GM21737 (cell line): ENCODE data around the gene FGF14.

Experiments used
- ATAC-seq: cut with Tn5 transposase; IDR thresholded peaks from one replicate; pipeline ENCODE4 v1.9.1; 2021; ENCODE audit warnings: mild to moderate bottlenecking, moderate library complexity; ENCODE audit not compliant: unreplicated experiment

Gene FGF14

GRCh38 chr13:102311901-102312300, 89.9 kb downstream of the FGF14 start:
- no peak for ATAC-seq

GRCh38 chr13:102311419-102311796, 90.4 kb downstream of the FGF14 start:
- no peak for ATAC-seq

GRCh38 chr13:102310691-102311418, 91.0 kb downstream of the FGF14 start:
- ATAC-seq = no peak

- no peak for ATAC-seq
Measured at GRCh38 chr13:102309110-102309509, 92.7 kb downstream of the FGF14 start.

GRCh38 chr13:102302534-102302933, 99.3 kb downstream of the FGF14 start:
- no peak for ATAC-seq

GRCh38 chr13:102300379-102300778, 101.5 kb downstream of the FGF14 start:
- ATAC-seq = no peak

- no peak for ATAC-seq
Measured at GRCh38 chr13:102299366-102299765, 102.5 kb downstream of the FGF14 start.

GRCh38 chr13:102298051-102298450, 103.8 kb downstream of the FGF14 start:
- ATAC-seq = no peak

- ATAC-seq = no peak
Measured at GRCh38 chr13:102295316-102296048, 106.4 kb downstream of the FGF14 start.

- no peak for ATAC-seq
Measured at GRCh38 chr13:102294407-102295018, 107.3 kb downstream of the FGF14 start.

- no peak for ATAC-seq
Measured at GRCh38 chr13:102293723-102294122, 108.1 kb downstream of the FGF14 start.

- ATAC-seq = no peak
Measured at GRCh38 chr13:102291587-102292218, 110.1 kb downstream of the FGF14 start.

- ATAC-seq = no peak
Measured at GRCh38 chr13:102289606-102290005, 112.2 kb downstream of the FGF14 start.

GRCh38 chr13:102286326-102286725, 115.5 kb downstream of the FGF14 start:
- no peak for ATAC-seq

- no peak for ATAC-seq
Measured at GRCh38 chr13:102280366-102280765, 121.5 kb downstream of the FGF14 start.

- no peak for ATAC-seq
Measured at GRCh38 chr13:102277286-102277685, 124.6 kb downstream of the FGF14 start.

- ATAC-seq = no peak
Measured at GRCh38 chr13:102276404-102276803, 125.4 kb downstream of the FGF14 start.

- no peak for ATAC-seq
Measured at GRCh38 chr13:102275969-102276368, 125.9 kb downstream of the FGF14 start.

- ATAC-seq = no peak
Measured at GRCh38 chr13:102273111-102273510, 128.7 kb downstream of the FGF14 start.

- ATAC-seq = no peak
Measured at GRCh38 chr13:102267191-102267590, 134.7 kb downstream of the FGF14 start.

GRCh38 chr13:102261809-102262208, 140.0 kb downstream of the FGF14 start:
- ATAC-seq = no peak

- no peak for ATAC-seq
Measured at GRCh38 chr13:102261316-102261715, 140.5 kb downstream of the FGF14 start.
